Esophagus muscularis mucosa (tissue), 4 donors: ENCODE results near the gene UGT1A1.

Source experiments
- EP300 ChIP-seq: sonication (generic); formaldehyde crosslinking; IDR thresholded peaks from one replicate; pipeline ENCODE4 v1.6.1; 2017; ENCODE audit warnings: antibody characterized with exemption
- POLR2A ChIP-seq: fragments of 450-650 bp; IDR thresholded peaks from one replicate; pipeline ENCODE4 v1.6.1; 2017; ENCODE audit warnings: antibody characterized with exemption, moderate library complexity, mild to moderate bottlenecking, low read depth
- POLR2AphosphoS5 ChIP-seq, 2 donors: sonication (generic); formaldehyde crosslinking; IDR thresholded peaks; one replicate each; pipeline ENCODE4 v1.6.1; 2017; ENCODE audit warnings: antibody characterized with exemption in 2 of 2
- TF ChIP-seq, protein P1 (sequence below), 3 experiments: fragments of 200-600 bp in 2 of 3; fragments of 450-650 bp in 1 of 3; sonication (generic) in 2 of 3; IDR thresholded peaks; one replicate each; pipeline ENCODE4 v1.5.1; 2017 to 2019; ENCODE audit warnings: antibody characterized with exemption in 3 of 3, mild to moderate bottlenecking in 2 of 3, moderate library complexity in 1 of 3

DNA sequence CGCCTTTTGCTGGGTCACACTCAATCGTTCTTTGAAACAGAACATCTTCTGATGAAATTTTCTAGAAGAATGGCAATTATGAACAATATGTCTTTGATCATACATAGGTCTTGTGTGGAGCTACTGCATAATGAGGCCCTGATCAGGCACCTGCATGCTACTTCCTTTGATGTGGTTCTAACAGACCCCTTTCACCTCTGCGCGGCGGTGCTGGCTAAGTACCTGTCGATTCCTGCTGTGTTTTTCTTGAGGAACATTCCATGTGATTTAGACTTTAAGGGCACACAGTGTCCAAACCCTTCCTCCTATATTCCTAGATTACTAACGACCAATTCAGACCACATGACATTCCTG lies 46.8 kb upstream of the UGT1A1 start:
- TF ChIP-seq, protein P1, sequence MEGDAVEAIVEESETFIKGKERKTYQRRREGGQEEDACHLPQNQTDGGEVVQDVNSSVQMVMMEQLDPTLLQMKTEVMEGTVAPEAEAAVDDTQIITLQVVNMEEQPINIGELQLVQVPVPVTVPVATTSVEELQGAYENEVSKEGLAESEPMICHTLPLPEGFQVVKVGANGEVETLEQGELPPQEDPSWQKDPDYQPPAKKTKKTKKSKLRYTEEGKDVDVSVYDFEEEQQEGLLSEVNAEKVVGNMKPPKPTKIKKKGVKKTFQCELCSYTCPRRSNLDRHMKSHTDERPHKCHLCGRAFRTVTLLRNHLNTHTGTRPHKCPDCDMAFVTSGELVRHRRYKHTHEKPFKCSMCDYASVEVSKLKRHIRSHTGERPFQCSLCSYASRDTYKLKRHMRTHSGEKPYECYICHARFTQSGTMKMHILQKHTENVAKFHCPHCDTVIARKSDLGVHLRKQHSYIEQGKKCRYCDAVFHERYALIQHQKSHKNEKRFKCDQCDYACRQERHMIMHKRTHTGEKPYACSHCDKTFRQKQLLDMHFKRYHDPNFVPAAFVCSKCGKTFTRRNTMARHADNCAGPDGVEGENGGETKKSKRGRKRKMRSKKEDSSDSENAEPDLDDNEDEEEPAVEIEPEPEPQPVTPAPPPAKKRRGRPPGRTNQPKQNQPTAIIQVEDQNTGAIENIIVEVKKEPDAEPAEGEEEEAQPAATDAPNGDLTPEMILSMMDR (IDR thresholded peaks at IDR 0.05) = no peak
- TF ChIP-seq EP300 (no peak), POLR2A (no peak), POLR2AphosphoS5 (IDR thresholded peaks at IDR 0.05) (no peak)
